Left lung (tissue), 10 donors: Measurements from ENCODE around the gene ACOT4. TPM values are rescaled to one million over a fixed set of nuclear protein-coding genes. Genes with fewer than 3 reads are reported as not detected.
"Not testable (repeated sequence)": the region's sequence is repeated elsewhere in the genome, so short reads cannot be mapped to it uniquely, and the experiment has no call there.

Source experiments
- ATAC-seq: fragments of 200-7000 bp; cut with Tn5 transposase; one replicate; pipeline ENCODE4 v1.9.1; 2020; ENCODE audit warnings: moderate library complexity
- DNase-seq, 4 donors: peaks; one replicate each; pipeline ENCODE4 v3.0.0-alpha.2; 2013 to 2020
- H3K27ac ChIP-seq, 2 donors: fragments of 200-600 bp; sonication (generic) in 1 of 2; one replicate each; pipeline versions ENCODE4 v1.5.0 to v1.8.0; 2020 to 2021
- H3K27me3 ChIP-seq, 2 donors: fragments of 200-600 bp; sonication (generic) in 1 of 2; one replicate each; pipeline versions ENCODE4 v1.5.0 to v1.8.0; 2020 to 2021
- H3K36me3 ChIP-seq, 2 donors: fragments of 200-600 bp; sonication (generic) in 1 of 2; one replicate each; pipeline versions ENCODE4 v1.5.0 to v1.8.0; 2020 to 2021
- H3K4me1 ChIP-seq, 2 donors: fragments of 200-600 bp; one replicate each; pipeline ENCODE4 v1.8.0; 2021
- H3K4me3 ChIP-seq, 2 donors: fragments of 200-600 bp; sonication (generic) in 1 of 2; one replicate each; pipeline versions ENCODE4 v1.5.0 to v1.8.0; 2020 to 2021; ENCODE audit warnings: mild to moderate bottlenecking in 1 of 2
- H3K9me3 ChIP-seq, 2 donors: fragments of 200-600 bp; sonication (generic) in 1 of 2; one replicate each; pipeline versions ENCODE4 v1.5.0 to v1.8.0; 2020 to 2021
- intact Hi-C, 2 donors: fragments of 100-400 bp; cut with DNase I; formaldehyde crosslinking; loops; one replicate each; pipeline versions ENCODE4 v1.11.2 to v1.14.2; 2022
- polyA plus RNA-seq, 6 donors: library from polyadenylated mRNA; unstranded; fragments of 120-200 nt; gene quantifications; one replicate each; pipeline ENCODE4 v1.2.1, GENCODE V29; 2013; ENCODE audit not compliant: insufficient read length in 6 of 6
- total RNA-seq, 2 donors: library from RNA; stranded (reverse); fragmentation: NEBNext Ultra II Directional; extraction: Animal tissue kit (Norgen Biotek cat#: 25700); gene quantifications; one replicate each; pipeline ENCODE4 v1.2.1, GENCODE V29; 2021
- TF ChIP-seq, protein P1 (sequence below), 2 donors: fragments of 200-600 bp; sonication (generic) in 1 of 2; IDR thresholded peaks; one replicate each; pipeline versions ENCODE4 v1.5.0 to v1.8.0; 2021; ENCODE audit warnings: antibody characterized with exemption in 2 of 2
- donor health status: DM: no; HTN: yes; CAD: no.
- donor health status: DM: no; HTN: no; CAD: no.

The ACOT4 gene
- total and polyA plus RNA-seq, 8 donors, result 0.53 to 4.8 (median 0.73) TPM

DNA sequence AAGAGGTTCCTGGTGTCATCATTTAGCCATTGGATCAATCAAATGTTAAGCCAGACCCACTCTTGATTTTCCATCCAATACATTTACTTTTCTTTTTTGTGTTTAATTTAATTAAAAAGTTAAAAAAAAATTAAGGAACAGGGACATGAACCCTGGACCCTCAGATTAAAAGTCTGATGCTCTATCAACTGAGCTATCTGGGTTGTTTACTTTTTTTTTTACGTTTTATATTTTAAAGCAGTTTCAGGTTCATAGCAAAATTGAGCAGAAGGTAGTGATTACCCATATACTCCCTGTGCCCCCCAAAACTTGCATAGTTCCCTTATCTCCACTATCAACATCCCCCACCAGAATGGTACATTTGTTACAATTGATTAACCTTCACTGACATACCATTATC, 3.0 kb upstream of the ACOT4 start:
- intact Hi-C loops, result no loop called here
- ATAC-seq (no peak), DNase-seq (no peak)
- Histone ChIP-seq H3K27me3 (peaks cover 0 to 15% of the 10 kb centered on the region in 2 donors), H3K9me3 (no peaks in the 10 kb centered on the region), H3K36me3 (no peaks in the 10 kb centered on the region), H3K27ac (no peak overlapping the region), H3K4me3 (no peak overlapping the region), H3K4me1 (peaks cover 0 to 10% of the 10 kb centered on the region in 2 donors)
- TF ChIP-seq, protein P1, sequence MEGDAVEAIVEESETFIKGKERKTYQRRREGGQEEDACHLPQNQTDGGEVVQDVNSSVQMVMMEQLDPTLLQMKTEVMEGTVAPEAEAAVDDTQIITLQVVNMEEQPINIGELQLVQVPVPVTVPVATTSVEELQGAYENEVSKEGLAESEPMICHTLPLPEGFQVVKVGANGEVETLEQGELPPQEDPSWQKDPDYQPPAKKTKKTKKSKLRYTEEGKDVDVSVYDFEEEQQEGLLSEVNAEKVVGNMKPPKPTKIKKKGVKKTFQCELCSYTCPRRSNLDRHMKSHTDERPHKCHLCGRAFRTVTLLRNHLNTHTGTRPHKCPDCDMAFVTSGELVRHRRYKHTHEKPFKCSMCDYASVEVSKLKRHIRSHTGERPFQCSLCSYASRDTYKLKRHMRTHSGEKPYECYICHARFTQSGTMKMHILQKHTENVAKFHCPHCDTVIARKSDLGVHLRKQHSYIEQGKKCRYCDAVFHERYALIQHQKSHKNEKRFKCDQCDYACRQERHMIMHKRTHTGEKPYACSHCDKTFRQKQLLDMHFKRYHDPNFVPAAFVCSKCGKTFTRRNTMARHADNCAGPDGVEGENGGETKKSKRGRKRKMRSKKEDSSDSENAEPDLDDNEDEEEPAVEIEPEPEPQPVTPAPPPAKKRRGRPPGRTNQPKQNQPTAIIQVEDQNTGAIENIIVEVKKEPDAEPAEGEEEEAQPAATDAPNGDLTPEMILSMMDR (IDR thresholded peaks at IDR 0.05), result no peak

DNA sequence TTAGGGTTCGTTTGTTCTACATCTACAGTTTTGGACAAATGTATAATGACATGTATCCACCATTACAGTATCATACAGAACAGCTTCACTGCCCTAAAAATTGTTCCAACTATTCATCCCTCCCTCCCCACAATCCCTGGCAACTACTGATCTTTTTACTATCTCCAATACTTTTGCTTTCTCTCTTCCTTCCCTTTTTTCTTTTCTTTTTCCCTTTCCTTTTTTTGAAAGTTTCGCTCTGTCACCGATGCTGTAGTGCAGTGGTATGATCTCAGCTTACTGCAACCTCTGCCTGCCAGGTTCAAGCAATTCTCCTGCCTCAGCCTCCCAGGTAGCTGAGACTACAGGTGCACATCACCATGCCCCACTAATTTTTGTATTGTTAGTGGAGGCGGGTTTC, 2.6 kb upstream of the ACOT4 start:
- Histone ChIP-seq H3K9me3 (no peaks in the 10 kb centered on the region), H3K4me1 (peaks cover 0 to 10% of the 10 kb centered on the region in 2 donors), H3K4me3 (no peak overlapping the region), H3K27me3 (peaks cover 0 to 15% of the 10 kb centered on the region in 2 donors), H3K36me3 (no peaks in the 10 kb centered on the region), H3K27ac (no peak overlapping the region)
- intact Hi-C loops, result no loop called here
- TF ChIP-seq, protein P1 (IDR thresholded peaks at IDR 0.05), result no peak
- ATAC-seq, result no peak
- no peak for DNase-seq

DNA sequence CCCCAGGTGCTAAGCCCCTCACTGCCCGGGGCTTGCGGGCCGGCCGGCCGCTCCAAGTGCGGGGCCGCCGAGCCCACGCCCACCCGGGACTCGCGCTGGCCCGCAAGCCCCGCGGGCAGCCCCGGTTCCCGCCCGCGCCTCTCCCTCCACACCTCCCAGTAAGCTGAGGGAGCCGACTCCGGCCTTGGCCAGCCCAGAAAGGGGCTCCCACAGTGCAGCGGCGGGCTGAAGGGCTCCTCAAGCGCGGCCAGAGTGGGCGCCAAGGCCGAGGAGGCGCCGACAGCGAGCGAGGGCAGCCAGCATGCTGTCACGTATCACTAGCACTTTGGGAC, 1.0 kb upstream of the ACOT4 start:
- H3K4me3 ChIP-seq, H3K36me3 ChIP-seq, ATAC-seq, H3K9me3 ChIP-seq, H3K27ac ChIP-seq, intact Hi-C loops, DNase-seq: not testable (repeated sequence)
- peaks cover 0 to 10% of the 10 kb centered on the region in 2 donors for H3K4me1 ChIP-seq
- H3K27me3 ChIP-seq, result peaks cover 0 to 15% of the 10 kb centered on the region in 2 donors

DNA sequence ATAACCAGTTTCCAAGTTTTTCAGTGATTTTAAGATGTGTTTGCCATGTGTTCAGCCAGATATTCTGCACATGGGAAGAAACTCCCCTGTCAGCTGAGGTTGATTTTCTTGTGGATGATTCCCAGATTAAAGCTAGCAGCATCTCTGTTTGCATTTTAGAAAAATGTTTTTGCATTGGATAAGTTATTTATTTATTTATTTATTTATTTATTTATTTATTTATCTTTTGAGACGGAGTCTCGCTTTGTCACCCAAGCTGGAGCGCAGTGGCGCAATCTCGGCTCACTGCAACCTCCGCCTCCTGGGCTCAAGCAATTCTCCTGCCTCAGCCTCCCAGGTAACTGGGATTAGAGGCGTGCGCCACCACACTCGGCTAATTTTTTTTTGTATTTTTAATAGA, 2.8 kb downstream of the ACOT4 start:
- intact Hi-C loops, result no loop called here

DNA sequence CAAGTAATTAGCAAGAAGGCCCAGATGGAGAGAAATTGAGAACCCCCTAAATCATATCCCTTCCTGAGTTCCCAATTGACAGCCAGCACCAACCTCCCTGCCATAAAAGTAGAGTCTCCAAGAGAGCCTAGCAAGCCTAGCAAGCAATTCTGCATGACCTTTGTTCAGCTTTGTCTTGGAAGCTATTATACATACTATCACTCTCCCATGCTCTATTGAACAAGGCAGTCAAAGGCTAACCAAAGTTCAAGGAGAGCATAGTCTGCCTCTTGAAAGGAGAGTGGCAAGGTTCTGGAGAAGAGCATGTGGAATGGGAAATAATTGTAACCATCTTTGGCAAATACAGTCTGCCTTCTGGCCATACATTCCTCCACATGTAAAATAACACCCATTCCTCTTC, 7.8 kb downstream of the ACOT4 start:
- Histone ChIP-seq H3K27me3 (no peaks in the 10 kb centered on the region), H3K4me3 (no peak overlapping the region), H3K9me3 (no peaks in the 10 kb centered on the region), H3K36me3 (no peaks in the 10 kb centered on the region), H3K4me1 (no peaks in the 10 kb centered on the region), H3K27ac (no peak overlapping the region)
- intact Hi-C loops, result no loop called here
- no peak for ATAC-seq
- TF ChIP-seq, protein P1 (IDR thresholded peaks at IDR 0.05), result no peak
- DNase-seq, result no peak

More for the DNA sequence above, 2.8 kb downstream of the ACOT4 start:
- Histone ChIP-seq H3K27ac (no peak overlapping the region), H3K4me3 (no peak overlapping the region), H3K36me3 (no peaks in the 10 kb centered on the region), H3K27me3 (peaks cover 0 to 15% of the 10 kb centered on the region in 2 donors), H3K4me1 (peaks cover 0 to 10% of the 10 kb centered on the region in 2 donors), H3K9me3 (no peaks in the 10 kb centered on the region)
- TF ChIP-seq, protein P1 (IDR thresholded peaks at IDR 0.05), result no peak
- DNase-seq (no peak), ATAC-seq (no peak)

DNA sequence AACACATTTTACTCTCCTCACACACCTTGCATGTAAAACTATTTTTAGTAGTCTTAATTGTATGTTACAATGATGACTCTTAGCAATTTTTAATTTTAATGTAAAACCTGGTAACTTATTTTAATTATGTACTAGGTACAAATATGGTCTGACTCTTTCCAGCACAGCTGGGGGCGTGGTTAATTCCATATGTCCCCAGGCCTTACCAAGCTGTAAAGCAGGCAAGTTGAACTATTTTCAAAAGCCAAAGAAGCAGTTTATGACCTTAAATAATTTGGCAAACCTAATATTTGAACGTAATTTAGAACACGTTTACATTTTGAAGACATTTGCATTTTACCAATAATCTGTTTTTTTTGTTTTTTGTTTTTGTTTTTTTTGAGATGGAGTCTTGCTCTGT, 11.3 kb downstream of the ACOT4 start:
- no peak overlapping the region for H3K27ac ChIP-seq
- DNase-seq, result no peak
- H3K9me3 ChIP-seq, result no peaks in the 10 kb centered on the region
- H3K4me1 ChIP-seq, result no peaks in the 10 kb centered on the region
- TF ChIP-seq, protein P1 (IDR thresholded peaks at IDR 0.05), result no peak
- no peak for ATAC-seq
- no peaks in the 10 kb centered on the region for H3K27me3 ChIP-seq
- H3K36me3 ChIP-seq, result no peaks in the 10 kb centered on the region
- intact Hi-C loops, result no loop called here
- no peak overlapping the region for H3K4me3 ChIP-seq
